Fibroblast of villous mesenchyme (primary cell): ENCODE results near the gene CACNA1C. TPM values are rescaled to one million over a fixed set of nuclear protein-coding genes. Genes with fewer than 3 reads are reported as not detected.

Source experiments
- DNase-seq: peaks from one replicate; pipeline ENCODE4 v3.0.0-alpha.2; 2010; ENCODE audit warnings: low read depth
- H3K4me3 ChIP-seq: 2 replicates; pipeline ENCODE4 v1.5.1; 2011; ENCODE audit warnings: low read depth, mild to moderate bottlenecking, low read length
- total RNA-seq: library from RNA; depleted of rRNA; stranded (reverse); fragments of >200 nt; gene quantifications from 2 replicates; pipeline ENCODE4 v1.2.3, GENCODE V29; 2012
- TF ChIP-seq, protein P1 (sequence below): IDR thresholded peaks from 2 replicates; pipeline ENCODE4 v1.5.1; 2012; ENCODE audit warnings: low read depth, mild to moderate bottlenecking, low read length; ENCODE audit not compliant: insufficient read depth

Gene CACNA1C
- total RNA-seq, 1 donor: 11.7 TPM

- no peak overlapping the region for H3K4me3 ChIP-seq
- no peak for DNase-seq
- TF ChIP-seq, protein P1, sequence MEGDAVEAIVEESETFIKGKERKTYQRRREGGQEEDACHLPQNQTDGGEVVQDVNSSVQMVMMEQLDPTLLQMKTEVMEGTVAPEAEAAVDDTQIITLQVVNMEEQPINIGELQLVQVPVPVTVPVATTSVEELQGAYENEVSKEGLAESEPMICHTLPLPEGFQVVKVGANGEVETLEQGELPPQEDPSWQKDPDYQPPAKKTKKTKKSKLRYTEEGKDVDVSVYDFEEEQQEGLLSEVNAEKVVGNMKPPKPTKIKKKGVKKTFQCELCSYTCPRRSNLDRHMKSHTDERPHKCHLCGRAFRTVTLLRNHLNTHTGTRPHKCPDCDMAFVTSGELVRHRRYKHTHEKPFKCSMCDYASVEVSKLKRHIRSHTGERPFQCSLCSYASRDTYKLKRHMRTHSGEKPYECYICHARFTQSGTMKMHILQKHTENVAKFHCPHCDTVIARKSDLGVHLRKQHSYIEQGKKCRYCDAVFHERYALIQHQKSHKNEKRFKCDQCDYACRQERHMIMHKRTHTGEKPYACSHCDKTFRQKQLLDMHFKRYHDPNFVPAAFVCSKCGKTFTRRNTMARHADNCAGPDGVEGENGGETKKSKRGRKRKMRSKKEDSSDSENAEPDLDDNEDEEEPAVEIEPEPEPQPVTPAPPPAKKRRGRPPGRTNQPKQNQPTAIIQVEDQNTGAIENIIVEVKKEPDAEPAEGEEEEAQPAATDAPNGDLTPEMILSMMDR: no peak
Observed at GRCh38 chr12:2453761-2454090, 400.9 kb downstream of the CACNA1C start.

GRCh38 chr12:2454601-2455177, 401.9 kb downstream of the CACNA1C start:
- DNase-seq: no peak
- H3K4me3 ChIP-seq: no peak overlapping the region
- TF ChIP-seq, protein P1: no peak

GRCh38 chr12:2455410-2455809, 402.6 kb downstream of the CACNA1C start:
- TF ChIP-seq, protein P1: no peak
- H3K4me3 ChIP-seq: no peak overlapping the region
- DNase-seq: no peak

DNA sequence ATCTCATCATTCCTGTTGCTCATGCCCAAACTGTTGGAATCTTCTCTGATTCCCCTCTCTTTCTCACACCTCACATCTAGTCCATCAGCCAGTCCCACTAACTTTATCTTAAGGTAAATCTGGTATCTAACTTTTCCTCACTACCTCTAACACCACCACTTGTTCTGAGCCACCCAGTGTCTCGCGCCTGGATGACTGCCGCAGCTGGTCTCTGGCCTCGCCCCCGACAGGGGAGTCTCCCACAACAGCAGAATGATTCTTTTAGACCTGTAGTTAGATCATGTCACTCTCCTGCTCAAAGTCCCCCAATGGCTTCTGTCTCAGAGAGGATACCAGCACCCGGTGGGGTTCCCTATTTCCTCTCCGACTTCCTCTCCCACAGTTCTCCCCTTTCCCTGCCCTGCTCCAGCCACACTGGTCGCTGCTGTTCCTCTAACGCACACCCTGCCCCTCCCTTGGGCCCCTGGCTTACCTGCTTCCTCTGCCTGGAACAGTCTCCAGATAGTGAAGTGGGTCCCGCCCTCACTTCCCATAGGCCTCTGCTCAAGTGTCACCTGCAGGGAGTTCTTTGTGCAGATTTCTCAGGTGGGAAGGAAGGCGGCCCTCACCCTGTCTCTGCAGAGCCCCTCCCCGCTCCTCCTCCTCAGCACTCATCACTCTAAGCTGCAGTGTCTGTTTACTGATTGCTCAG, 403.5 kb downstream of the CACNA1C start:
- H3K4me3 ChIP-seq: no peak overlapping the region
- TF ChIP-seq, protein P1: no peak
- no peak for DNase-seq

- TF ChIP-seq, protein P1: no peak
- DNase-seq: no peak
- H3K4me3 ChIP-seq: no peak overlapping the region
Observed at GRCh38 chr12:2456813-2457186, 404.0 kb downstream of the CACNA1C start.

- TF ChIP-seq, protein P1: no peak
- no peak overlapping the region for H3K4me3 ChIP-seq
Observed at GRCh38 chr12:2457215-2457932, 404.6 kb downstream of the CACNA1C start.

More at GRCh38 chr12:2457215-2457932, 404.6 kb downstream of the CACNA1C start:
- DNase-seq: no peak
